Measurements from ENCODE around the gene MT1F.

Gene MT1F

DNA sequence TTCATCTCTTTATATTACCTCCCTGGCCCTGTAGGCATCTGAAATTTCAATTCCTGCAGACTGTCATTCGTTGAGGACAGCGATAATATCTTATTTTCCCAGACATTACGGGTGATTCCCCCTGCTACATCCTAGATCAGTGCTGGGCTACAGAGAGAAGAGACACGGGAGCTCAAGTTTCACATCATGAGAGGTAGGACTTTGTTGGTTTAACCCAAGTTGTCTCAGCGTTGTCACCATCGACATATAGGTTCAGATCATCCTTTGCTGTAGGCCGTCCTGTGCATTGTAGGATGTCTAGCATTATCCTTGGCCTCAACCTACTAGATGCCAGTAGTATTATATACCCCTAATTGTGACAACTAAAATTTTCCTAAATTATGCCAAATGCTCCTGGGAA, 43.8 kb downstream of the MT1F start:
- DNase-seq, result no peak

DNA sequence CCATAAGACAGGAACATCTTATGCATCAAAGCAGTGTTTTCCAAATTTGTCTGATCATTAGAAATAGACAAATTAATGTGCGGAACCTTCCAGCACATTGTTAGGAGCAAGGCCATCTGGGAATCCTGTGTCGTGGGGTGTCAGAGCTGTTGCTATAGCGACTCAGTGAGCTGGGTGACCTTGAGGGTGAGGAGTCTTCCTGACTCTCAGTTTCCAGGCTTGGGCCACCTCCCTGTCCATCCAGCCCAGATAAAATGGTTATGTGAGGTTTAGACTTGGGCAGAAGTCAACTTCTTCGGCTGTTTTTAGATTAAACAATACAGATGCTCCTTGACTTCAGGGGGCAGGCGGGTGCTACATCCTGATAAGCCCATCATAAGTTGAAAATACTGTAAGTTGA, 45.1 kb downstream of the MT1F start:
- DNase-seq, result no peak
